GM21576 (cell line): ENCODE results near the gene ANKRD6.

Experiments used
- ATAC-seq: cut with Tn5 transposase; IDR thresholded peaks from one replicate; pipeline ENCODE4 v1.9.1; 2021; ENCODE audit warnings: mild to moderate bottlenecking, moderate library complexity; ENCODE audit not compliant: unreplicated experiment

The ANKRD6 gene

DNA sequence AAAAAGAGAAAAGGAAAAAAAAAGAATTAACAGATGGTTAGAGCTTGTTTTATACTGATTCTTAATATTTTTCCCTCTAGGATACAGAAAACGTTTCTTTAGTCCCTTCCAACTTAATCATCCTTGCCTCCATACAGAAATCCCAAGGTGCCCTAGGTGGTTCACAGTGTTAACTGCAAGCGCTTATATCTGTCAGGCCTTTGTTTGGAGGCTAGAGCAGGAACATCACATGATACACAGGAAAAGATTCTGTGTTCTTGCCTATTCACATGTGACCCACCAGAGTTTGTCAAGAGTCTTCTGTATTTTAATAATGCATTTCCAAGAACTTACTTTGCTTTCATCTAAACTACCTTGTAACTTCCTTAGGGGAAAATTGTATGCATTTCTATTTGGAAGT is 31.3 kb downstream of the ANKRD6 start:
- no peak for ATAC-seq

DNA sequence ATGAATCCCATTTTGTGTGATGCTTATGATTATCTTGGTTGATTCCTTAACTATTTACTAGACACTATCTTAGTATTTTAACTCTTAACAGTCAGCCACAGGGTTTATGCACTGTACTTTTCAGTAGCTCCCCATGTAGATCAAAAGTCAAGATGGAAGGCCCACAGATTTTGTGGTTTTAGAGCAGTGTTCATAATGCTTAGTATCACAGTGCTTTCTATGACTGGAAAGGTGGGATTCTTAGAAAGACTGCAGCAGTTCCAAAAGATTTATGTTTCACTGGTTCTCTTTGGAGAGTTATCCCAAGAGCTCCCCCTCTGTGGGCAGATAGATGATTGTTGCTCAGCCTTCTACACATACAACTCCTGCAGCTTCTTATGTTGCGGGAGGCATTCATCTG is 34.5 kb downstream of the ANKRD6 start:
- no peak for ATAC-seq

DNA sequence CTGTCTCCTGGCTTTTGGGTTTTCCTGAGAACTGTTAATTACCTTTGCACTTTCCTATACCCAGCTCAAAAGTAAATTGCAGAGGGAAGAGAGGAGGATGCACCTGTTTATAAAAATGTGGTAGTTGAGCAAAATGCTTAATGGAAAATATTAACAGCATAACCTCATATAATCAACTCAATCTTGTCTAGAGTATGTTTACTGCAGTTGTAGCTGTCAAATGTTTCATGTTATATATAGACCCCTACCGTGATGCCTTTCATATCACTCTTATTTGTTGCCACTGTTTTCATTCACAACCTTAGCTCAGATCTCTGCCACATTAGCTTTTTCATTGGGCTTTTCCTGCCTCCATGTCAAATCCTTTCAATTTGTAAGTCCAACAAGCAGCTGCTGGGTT is 36.0 kb downstream of the ANKRD6 start:
- no peak for ATAC-seq

DNA sequence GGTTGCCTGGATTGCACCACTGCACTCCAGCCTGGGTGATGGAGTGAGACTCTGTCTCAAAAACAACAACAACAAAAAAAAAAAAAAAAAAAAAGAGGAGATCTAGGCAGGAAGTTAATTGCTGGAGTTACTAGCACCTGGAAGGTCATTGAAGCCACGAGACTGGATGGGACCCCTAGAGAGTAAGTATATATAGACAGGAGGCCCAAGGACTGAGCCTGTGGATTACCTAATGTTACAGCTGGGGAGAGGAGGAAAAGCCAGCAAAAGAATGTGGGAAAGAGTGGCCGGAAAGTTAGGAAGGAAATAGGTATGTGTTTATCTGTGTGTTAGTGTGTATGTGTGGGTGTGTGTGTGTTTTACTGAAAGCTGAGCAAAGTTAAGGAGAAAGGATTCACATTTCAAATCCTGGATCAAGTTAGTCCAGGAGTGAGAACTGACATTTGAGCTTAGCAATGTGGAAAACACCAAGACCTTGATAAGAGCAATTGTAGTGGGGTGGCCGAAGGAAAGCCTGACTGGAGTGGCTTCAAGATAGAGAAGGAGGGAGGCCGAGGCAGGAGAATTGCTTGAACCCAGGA is 38.4 kb downstream of the ANKRD6 start:
- ATAC-seq: no peak

DNA sequence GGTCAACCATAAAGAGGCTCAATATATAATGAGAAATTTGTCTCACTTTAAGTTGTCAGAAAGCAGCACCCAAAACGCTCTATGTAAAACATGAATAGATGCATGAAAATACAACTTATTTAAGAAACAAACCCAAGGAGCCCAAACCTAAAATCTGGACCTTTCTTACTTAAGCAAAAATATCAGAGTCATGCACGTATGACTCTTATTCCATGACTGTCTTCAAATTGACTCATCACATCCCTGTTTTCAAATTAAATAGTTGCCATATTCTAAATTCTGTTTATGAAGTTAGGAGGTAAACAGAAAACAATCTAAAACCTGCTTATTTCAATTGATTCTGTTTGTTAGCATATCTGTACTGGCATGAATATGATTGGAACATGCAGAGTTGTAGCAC is 42.1 kb downstream of the ANKRD6 start:
- ATAC-seq: no peak

DNA sequence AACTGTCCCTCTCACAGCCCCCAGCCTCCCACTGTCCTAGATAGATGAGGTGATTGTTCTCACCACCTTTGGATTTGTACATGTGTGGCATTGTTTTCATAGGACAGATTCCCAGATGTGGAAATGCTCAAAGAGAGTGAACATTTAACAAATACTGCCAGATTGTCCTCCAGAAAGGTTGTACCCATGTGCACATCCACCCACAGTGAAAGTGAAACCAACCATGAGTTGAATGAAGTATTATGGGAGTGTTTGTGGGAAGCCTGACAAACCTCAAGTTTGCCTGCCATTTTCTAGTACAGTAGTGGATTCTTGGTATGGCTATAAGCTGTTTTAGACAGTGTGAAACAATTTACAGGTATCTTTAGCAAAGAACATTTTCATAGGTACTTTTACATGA is 42.7 kb downstream of the ANKRD6 start:
- ATAC-seq: no peak

DNA sequence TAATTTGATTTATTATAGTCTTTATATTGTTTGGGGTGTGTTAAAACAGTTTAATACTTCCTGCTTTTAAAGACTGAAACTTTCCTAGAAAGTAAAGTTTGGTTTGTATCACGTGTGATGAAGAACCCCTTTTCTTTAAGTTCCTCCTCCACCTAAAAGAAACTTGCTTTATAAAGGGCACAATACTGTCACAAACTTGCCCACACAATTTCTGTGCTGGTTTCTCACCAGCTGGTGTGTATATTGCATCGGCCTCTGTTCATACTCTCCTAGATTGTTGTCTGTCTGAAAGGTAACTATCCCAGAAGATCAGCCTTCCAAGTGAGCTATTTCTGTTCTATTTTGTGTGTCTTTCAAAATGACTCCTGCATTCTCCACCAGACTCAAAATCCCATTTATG is 46.9 kb downstream of the ANKRD6 start:
- ATAC-seq: no peak

DNA sequence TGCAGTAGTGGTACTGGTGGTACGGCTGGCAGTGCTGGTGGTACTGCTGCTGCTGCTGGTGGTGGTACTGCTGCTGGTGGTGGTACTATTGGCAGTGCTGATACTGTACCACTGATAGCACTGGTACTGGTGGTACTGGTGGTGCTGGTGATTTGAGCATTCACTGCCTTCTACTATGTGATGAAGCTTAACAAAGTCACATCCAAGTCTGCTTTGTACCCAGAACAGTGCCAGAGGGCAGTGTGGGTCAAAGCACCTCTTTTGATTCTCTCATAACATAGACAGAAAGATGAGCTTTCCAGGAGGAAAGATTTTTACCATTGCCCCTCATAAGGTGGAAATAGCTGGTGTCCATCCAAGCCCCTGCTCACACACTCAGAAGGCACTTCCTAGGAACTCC is 48.7 kb downstream of the ANKRD6 start:
- ATAC-seq: no peak

DNA sequence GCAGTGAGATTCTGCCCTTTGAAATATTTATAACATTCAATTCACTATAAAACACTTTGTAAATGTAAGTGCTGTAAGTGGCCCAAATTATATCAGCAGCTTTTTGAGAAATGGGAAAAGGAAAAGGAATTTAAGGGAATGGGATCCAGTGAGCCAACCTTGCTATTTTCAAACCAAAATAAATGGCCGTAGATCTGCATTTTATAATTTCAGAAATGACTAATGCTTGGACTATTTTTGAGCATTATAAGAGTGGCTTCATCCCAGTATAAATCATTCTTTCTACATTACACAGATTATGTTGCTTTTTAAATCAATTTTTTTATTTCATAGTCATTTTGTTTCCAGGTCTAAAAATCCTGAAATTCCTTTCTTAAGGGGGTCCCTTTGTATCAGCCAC is 49.2 kb downstream of the ANKRD6 start:
- no peak for ATAC-seq

DNA sequence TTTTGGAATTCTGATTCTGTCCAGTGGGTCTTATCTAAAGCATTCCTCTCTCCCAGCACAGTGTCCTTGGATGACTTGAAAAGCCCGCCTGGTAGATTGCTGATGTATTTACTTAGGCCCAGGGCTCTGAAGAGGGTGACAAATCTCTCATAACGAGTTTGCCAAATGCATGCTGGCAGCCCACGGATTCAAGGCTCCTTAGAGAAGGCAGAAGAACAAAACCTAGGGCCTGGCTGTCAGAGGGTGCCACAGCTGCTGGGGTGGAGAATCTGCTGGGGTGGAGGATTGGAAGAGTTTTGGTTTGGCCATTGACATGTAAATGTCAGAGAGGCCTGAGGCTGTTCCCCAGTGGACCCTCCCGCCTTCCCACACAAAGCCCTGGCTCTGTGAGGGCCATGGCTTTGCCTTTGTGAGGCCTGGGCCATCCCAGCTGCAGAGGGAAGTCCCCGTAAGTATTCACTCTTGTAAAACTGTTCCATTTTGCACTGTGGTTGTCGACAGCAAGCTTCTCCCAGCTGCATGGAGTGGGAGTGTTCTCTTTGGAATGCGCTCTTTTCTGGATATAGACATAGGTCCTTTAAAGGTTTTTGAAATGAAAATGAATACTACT is 50.3 kb downstream of the ANKRD6 start:
- ATAC-seq: no peak

DNA sequence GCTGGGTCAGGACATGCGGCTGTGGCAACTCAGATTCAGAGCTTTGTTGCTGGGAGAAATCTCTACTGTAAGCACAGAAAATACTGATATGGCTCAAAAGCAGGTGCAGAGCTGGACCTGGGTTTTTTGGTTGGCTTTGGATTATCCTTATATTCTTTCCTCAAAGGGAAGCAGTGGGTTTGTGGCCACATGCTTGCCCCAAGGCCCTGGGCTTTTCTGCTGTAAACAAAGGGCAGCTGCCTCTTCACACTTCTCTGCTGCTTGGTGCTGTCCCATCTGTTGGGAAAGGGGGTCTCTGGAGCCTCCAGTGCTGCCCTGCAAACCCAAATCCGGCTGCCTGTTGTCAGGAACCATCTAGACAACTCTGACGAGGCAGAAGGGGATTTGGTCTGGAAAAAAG is 52.4 kb downstream of the ANKRD6 start:
- no peak for ATAC-seq

DNA sequence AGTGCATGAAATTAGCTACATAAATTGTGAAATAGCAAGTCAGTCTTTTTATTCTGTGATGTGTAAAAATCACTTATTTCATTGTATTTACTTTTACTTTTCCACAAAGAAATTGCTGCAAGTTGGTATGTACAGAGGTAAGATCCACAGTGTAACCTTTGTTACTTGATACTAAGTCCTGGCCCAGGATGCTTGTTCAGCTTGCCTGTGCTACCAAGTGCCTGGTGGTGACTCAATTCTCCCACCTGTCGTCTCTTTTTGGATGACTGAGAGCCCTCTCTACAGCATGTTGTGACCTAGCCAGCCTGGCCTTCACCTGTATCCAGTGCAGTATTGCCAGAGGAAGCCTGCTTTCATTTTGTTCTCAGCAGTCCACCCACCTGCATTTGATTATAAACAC is 54.9 kb downstream of the ANKRD6 start:
- no peak for ATAC-seq

DNA sequence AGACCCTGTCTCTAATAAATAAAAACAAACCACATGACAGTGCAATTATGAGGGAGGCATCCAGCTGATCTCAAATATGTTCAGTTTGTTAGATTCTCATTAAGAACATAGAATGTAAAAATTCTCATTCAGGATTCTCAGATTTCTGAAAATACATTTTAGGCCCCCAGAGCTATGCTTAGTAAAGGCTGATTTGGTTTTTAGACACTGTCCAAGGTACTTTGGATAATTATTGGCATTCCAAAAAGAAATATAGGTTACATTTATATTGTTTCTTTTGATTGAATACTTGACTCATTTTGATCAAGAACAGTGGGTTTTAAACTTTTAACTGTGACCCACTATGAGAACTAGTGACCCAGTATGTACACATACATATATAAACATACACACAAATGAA is 55.5 kb downstream of the ANKRD6 start:
- no peak for ATAC-seq

DNA sequence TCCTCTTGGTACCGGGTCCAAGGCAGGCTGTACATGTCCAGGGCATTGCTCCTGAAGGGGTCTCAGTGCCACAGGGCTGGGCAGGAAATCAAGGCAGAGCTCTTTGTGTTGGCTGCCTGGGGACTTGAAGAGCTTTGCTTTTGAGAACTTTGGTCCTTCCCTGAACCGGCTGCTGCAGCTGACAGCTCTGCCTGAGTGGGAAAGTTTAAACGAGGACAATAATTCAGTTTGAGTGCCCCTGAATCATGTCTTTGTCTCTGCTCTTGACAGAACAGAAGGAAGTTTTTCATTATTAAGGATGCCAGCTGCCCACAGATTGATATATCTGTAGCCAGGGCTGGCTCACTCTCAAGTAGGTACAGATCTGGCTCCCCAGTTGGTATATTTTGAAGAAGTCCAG is 56.1 kb downstream of the ANKRD6 start:
- ATAC-seq: no peak

DNA sequence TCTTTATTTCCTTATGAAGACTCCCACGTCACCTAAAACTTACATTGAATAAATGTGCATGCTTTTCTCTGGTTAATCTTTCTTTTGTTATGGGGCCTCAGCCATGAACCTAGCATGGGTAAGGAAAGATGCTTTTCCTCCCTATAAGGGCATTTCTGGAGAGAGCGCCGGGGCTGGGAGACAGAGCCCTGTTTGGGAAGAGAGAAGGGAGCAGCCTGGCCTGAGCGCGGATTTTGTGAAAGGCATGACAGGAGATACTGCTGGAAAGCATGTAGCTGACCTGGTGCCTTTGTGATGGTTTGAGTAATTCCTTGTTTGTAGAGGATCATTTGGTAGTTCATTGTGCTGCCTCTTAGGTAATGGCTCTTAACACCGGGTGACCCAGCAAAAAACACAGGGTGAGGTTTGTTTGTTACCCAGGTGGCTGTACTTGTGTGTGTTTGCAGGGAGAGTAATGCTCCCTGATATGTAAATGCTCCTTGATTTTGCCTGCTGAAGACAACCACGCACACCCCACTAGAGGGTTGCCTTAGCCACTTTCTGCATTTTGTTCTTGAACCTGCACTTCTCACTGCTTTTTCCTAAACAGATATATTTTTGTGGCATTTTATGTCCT is 59.2 kb downstream of the ANKRD6 start:
- ATAC-seq: no peak

DNA sequence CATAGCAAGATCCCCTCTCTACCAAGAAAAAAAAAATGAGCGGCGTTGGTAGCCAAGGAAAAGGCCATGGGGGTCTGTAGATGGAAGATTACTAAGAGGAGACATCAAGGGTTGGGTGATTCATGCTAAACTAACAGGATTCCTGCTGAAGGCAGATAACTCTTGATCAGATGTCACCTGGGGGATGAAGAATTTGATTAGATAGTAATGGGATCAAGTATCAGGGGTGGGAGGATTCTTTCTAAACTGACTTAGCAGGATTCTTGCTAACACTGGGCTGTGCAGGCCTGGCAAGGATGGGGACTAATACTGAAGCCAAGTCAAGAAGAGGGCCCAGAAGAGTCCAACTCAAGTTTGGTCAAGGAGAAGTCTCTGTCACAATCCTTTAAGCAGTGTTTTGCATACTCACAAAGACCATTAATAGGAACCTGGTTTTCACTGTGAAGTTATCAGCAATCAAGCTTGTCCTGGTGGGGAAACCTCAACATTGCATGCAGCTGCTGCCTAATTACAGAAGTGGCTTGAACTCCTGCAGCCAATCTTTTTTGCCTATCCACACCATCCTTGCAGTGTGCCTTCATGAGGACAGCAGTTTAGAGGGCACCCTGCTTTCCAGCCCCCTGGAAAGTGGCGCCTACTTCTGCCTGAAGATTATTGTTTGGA is 61.3 kb downstream of the ANKRD6 start:
- no peak for ATAC-seq

DNA sequence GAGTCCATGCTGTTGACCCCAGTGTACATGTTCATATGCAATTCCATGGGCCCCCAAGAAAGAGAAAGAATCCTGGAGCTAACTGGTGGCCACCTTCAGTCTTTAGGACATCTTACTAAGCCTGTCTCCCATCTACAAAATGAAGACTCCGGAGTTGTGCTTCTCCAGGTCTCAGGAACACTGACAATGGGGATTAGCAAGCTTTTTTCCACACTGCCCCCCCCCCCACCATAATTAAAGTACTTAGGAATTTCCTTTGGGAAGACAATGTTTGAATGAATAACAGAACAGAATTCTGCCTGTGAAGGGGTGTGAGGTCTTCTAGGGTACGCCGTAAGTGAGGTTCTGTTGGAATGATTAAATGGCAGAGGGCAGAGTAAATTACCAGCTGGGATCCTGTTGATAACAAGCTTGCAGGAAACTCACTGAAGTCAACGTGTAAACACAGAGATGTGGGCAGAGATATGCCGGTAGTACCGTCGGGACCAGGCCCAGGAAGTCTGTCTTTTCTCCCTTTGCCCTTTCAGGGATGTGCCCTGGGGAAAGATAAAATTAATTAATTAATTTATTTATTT is 63.1 kb downstream of the ANKRD6 start:
- ATAC-seq: no peak

DNA sequence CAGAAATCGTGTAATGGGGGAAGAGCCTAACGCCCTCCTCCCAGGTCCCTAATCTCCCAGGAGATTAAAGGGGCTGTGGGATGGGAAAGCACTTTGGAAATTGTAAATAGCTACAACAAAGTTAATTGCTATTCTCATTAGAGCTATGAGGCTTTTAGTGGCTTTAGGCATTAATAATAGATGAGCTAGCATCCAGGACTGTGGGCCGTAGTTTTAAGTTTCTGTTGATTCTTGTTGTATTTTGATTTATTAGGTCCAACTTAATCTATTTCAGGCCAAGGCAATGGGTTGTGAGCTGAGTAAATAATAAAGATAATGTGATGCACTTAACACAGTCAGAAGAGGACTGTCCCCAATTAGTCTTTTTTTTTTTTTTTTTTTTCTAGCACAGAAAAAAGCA is 67.7 kb downstream of the ANKRD6 start:
- no peak for ATAC-seq

DNA sequence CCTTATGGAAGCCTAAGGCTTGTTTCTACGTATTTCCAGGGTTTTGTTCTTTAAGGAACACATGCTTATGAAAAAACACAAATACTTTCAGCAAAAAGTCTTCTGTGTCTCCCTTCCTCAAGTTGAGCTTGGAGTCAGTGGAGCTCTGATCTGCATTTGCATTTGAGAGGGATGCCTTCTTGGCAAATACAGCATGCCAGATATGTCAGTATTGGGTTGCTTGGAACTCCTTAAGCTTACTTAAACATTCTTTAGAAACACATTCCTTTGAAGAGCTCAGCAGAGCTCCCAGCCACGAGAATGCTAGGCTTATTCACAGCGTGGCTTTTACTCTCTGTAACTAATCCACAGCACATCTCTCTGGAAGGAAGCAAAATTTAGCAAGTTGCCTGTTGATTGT is 68.3 kb downstream of the ANKRD6 start:
- no peak for ATAC-seq

DNA sequence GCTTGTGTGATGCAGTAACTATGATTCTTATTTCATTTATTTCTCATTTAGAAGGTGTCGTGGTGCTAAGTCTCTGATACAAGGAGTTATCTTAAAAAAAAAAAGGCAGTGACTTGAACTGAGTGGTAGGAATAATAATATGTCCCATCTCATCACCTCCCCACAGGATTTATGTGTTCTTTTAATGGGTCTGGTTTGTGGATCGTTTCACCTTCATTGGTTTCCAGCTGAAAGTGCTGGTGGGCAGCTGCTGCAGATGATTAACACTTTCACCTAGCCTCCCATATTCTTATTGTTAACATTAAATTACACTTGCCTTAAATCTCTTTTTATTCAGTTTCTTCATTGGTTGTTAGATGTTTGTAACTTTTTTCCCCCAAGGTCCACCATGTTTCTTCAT is 68.8 kb downstream of the ANKRD6 start:
- ATAC-seq: no peak

DNA sequence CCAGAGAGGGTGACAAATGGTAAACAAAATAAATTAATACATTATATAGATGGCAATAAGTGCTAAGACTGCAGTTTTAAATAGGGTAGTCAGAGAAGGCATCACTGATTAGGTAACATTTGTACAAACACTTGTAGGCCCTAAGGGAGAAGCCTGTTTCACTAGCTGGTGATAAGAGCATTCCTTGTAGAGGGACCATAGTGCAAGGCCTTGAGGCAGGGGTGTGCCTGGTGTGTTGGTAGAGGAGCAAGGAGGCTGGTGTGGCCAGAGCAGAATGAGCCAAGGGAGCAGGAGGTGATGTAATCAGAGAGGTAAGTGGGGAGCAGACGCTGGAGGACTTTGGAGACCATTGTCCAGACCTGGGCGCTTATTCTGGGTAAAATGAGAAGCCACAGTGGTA is 70.7 kb downstream of the ANKRD6 start:
- ATAC-seq: no peak

DNA sequence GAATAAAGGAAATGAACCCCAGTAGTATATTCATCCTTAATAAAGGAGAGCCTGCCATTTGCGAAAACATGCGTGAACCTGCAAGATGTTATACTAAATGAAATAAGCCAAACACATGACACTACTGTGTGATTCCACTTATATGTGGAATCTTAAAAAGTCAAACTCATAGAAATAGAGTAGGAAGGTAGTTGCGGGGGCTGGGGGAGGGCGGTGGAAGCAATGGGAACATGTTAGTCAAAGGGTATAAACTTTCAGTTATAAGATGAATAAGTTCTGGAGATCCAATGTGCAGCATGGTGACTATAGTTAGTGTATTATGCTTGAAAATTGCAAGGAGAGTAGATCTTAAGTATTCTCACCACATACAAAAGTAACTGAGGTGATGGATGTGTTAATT is 72.9 kb downstream of the ANKRD6 start:
- no peak for ATAC-seq
